PC-9 (cell line): ENCODE results near the gene C9orf152. TPM values are rescaled to one million over a fixed set of nuclear protein-coding genes. Genes with fewer than 3 reads are reported as not detected.
"Not testable (repeated sequence)": the region's sequence is repeated elsewhere in the genome, so short reads cannot be mapped to it uniquely, and the experiment has no call there.

Experiments used
- BruUV-seq: library from RNA; stranded (reverse); fragments of 400-500 nt; replicated peaks from 2 replicates; lab custom pipeline; 2021; lab: Mats Ljungman, UMichigan
- CTCF ChIA-PET: fragments of 300-600 bp; sonication (Branson Sonifier 250); formaldehyde crosslinking; loops from one replicate; lab custom pipeline; 2022; ENCODE audit warnings: antibody characterized with exemption; lab: Charles Lee
- POLR2A ChIA-PET: fragments of 300-600 bp; sonication (Branson Sonifier 250); formaldehyde crosslinking; loops from one replicate; lab custom pipeline; 2022; ENCODE audit warnings: antibody characterized with exemption; ENCODE audit not compliant: unreplicated experiment; lab: Charles Lee
- DNase-seq, 2 experiments: peaks; one replicate each; pipeline versions ENCODE4 v3.0.0 to v3.0.0-alpha.2; 2015 to 2022; ENCODE audit warnings: mixed read lengths in 1 of 2
- H2AFZ ChIP-seq: fragments of 200-600 bp; sonication (generic); 2 replicates; pipeline ENCODE4 v1.8.1; 2017; ENCODE audit warnings: antibody characterized with exemption
- H3F3A ChIP-seq: fragments of 200-600 bp; sonication (generic); 2 replicates; pipeline ENCODE4 v1.8.1; 2017; ENCODE audit warnings: antibody characterized with exemption, mild to moderate bottlenecking, low read depth; ENCODE audit not compliant: insufficient read depth
- H3K27ac ChIP-seq: fragments of 200-600 bp; sonication (generic); 2 replicates; pipeline ENCODE4 v1.6.1; 2016; ENCODE audit warnings: mixed run types
- H3K27me3 ChIP-seq: fragments of 200-600 bp; sonication (generic); 2 replicates; pipeline ENCODE4 v1.6.1; 2016; ENCODE audit warnings: low read depth, mixed run types; ENCODE audit not compliant: insufficient read depth
- H3K36me3 ChIP-seq: fragments of 200-600 bp; sonication (generic); 2 replicates; pipeline ENCODE4 v1.6.1; 2016; ENCODE audit warnings: low read depth, mixed run types
- H3K4me1 ChIP-seq: fragments of 200-600 bp; sonication (generic); replicated peaks from 2 replicates; pipeline ENCODE4 v1.6.1; 2016; ENCODE audit warnings: mixed run types; ENCODE audit not compliant: insufficient read depth
- H3K4me2 ChIP-seq: fragments of 200-600 bp; sonication (generic); 2 replicates; pipeline ENCODE4 v1.6.1; 2017; ENCODE audit warnings: mixed run types
- H3K4me3 ChIP-seq: fragments of 200-600 bp; sonication (generic); 2 replicates; pipeline ENCODE4 v1.6.1; 2016; ENCODE audit warnings: mixed run types
- H3K79me2 ChIP-seq: fragments of 200-600 bp; sonication (generic); 2 replicates; pipeline ENCODE4 v1.6.1; 2017; ENCODE audit warnings: low read depth, mixed run types
- H3K9me2 ChIP-seq: fragments of 200-600 bp; sonication (generic); 2 replicates; pipeline ENCODE4 v1.8.1; 2017; ENCODE audit warnings: mild to moderate bottlenecking; ENCODE audit not compliant: insufficient read depth
- H3K9me3 ChIP-seq: fragments of 200-600 bp; sonication (generic); 2 replicates; pipeline ENCODE4 v1.8.1; 2016; ENCODE audit warnings: low read depth; ENCODE audit not compliant: insufficient read depth
- H4K20me1 ChIP-seq: fragments of 200-600 bp; sonication (generic); 2 replicates; pipeline ENCODE4 v1.8.1; 2017; ENCODE audit not compliant: insufficient read depth
- EZH2 ChIP-seq: fragments of 200-600 bp; sonication (generic); IDR thresholded peaks from 2 replicates; pipeline ENCODE4 v1.8.0; 2017; ENCODE audit warnings: antibody characterized with exemption, low read depth
- intact Hi-C: fragments of 100-400 bp; cut with micrococcal nuclease; formaldehyde crosslinking; loops from one replicate; pipeline ENCODE4 v1.10.0; 2022; ENCODE audit not compliant: unreplicated experiment
- total RNA-seq: library from RNA; stranded (reverse); gene quantifications from 2 replicates; pipeline ENCODE4 v1.2.3, GENCODE V29; 2021
- TF ChIP-seq, protein P1 (sequence below): fragments of 200-600 bp; sonication (generic); conservative IDR thresholded peaks from 2 replicates; pipeline ENCODE4 v1.6.1; 2017; ENCODE audit warnings: mixed run types, antibody characterized with exemption, mild to moderate bottlenecking, moderate library complexity

Gene C9orf152
- total RNA-seq, 1 experiment from 2014 or later: 0.74 TPM

DNA sequence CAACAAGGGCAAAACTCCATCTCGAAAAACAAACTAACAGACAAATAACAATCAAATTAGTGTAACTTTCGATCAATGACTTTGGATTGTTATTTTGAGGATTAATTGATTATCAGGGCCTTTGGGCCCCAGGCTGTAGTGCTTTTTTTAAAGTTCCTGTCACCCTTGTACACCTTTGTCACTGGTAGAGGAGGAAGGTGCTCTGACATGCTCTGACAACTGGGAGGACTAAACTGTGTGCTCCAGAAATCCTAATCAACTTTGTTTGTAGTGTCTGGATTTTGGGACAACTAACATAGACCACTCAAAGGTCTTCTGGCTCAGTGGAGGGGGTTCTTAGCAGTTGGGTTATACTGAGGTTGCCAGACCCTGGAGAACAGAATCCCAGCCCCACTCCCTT is 46.5 kb upstream of the C9orf152 start:
- Histone ChIP-seq H3K4me2 (peak overlapping the region; percentile 91), H3K4me1 (peaks cover 61% of the 10 kb centered on the region), H3K4me3 (peak overlapping the region; percentile 79), H4K20me1 (peaks cover 58% of the 10 kb centered on the region), H3K9me3 (no peaks in the 10 kb centered on the region), H3K27me3 (no peaks in the 10 kb centered on the region), H3K27ac (peak overlapping the region; percentile 99), H2AFZ (no peak overlapping the region), H3F3A (peaks cover 55% of the 10 kb centered on the region), H3K36me3 (peaks cover 40% of the 10 kb centered on the region), H3K79me2 (peaks cover 90% of the 10 kb centered on the region), H3K9me2 (no peaks in the 10 kb centered on the region)
- no peak for DNase-seq
- TF ChIP-seq, protein P1, sequence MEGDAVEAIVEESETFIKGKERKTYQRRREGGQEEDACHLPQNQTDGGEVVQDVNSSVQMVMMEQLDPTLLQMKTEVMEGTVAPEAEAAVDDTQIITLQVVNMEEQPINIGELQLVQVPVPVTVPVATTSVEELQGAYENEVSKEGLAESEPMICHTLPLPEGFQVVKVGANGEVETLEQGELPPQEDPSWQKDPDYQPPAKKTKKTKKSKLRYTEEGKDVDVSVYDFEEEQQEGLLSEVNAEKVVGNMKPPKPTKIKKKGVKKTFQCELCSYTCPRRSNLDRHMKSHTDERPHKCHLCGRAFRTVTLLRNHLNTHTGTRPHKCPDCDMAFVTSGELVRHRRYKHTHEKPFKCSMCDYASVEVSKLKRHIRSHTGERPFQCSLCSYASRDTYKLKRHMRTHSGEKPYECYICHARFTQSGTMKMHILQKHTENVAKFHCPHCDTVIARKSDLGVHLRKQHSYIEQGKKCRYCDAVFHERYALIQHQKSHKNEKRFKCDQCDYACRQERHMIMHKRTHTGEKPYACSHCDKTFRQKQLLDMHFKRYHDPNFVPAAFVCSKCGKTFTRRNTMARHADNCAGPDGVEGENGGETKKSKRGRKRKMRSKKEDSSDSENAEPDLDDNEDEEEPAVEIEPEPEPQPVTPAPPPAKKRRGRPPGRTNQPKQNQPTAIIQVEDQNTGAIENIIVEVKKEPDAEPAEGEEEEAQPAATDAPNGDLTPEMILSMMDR: no peak
- no peak for TF ChIP-seq EZH2
- CTCF ChIA-PET: no interaction called here
- POLR2A ChIA-PET: interaction anchor here (0.6 kb wide), 1 partner anchor 1160 kb away, joined by 4 read pairs; no protein-coding TSS in a partner anchor
- intact Hi-C loops: no loop called here
- BruUV-seq: TSS peak; percentile 19

DNA sequence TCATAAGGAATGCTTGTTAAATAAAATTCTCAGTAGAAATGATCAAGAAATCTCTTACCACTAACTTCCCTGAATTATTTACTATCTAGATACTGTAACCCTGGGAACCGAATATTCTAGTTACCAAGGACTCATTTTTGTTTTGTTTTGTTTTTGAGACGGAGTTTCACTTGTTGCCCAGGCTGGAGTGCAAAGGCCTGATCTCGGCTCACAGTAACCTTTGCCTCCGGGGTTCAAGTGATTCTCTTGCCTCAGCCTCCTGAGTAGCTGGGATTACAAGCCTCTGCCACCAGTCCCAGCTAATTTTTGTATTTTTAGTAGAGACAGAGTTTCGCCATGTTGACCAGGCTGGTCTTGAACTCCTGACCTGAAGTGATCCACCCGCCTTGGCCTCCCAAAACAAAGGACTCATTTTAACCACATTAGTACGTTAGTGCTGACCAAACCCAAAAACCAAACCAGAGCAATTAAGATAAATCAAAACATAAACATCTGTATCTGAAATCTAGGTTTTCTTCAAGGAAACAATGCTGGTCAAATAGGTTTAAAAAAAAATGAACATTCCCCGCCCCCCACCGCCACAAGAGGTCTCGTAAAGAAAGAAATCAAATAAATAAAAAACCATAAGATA is 44.7 kb upstream of the C9orf152 start:
- TF ChIP-seq, protein P1: no peak
- TF ChIP-seq EZH2: no peak
- intact Hi-C loops: no loop called here
- Histone ChIP-seq H3K36me3 (peaks cover 55% of the 10 kb centered on the region), H3K9me3 (no peaks in the 10 kb centered on the region), H4K20me1 (peaks cover 77% of the 10 kb centered on the region), H3K4me3 (peak overlapping the region; percentile 79; the same call in 1 of the 2 replicates), H2AFZ (no peak overlapping the region), H3K9me2 (no peaks in the 10 kb centered on the region), H3K27me3 (no peaks in the 10 kb centered on the region), H3K4me1 (peaks cover 46% of the 10 kb centered on the region), H3K4me2 (peak overlapping the region; percentile 91), H3K79me2 (peaks cover 89% of the 10 kb centered on the region), H3K27ac (no peak overlapping the region), H3F3A (peaks cover 59% of the 10 kb centered on the region)
- ChIA-PET CTCF (no interaction called here), POLR2A (interaction anchor here (0.6 kb wide), 1 partner anchor 433 kb away, joined by 5 read pairs; no protein-coding TSS in a partner anchor)
- BruUV-seq: no TSS peak
- no peak for DNase-seq

DNA sequence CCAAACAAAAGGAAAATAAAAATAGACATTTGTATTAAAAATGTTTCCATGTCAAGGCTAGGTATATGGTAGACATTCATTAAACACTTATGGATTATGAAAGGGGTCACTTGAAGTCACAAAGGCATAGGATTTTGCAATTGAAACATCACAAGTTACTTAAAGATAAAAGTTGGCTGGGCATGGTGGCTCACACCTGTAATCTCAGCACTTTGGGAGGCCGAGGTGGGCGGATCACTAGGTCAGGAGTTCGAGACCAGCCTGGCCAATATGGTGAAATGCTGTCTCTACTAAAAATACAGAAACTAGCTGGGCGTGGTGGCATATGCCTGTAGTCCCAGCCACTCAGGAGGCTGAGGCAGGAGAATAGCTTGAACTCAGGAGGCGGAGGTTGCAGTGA is 43.8 kb upstream of the C9orf152 start:
- H3K27me3 ChIP-seq, H3K9me2 ChIP-seq, intact Hi-C loops, H3K9me3 ChIP-seq, CTCF ChIA-PET, BruUV-seq, H2AFZ ChIP-seq, DNase-seq: not testable (repeated sequence)
- Histone ChIP-seq H3F3A (peaks cover 59% of the 10 kb centered on the region), H3K4me1 (peaks cover 45% of the 10 kb centered on the region), H3K36me3 (peaks cover 63% of the 10 kb centered on the region), H3K79me2 (peaks cover 94% of the 10 kb centered on the region), H3K4me2 (peak overlapping the region; percentile 91), H3K4me3 (peak overlapping the region; percentile 30; the same call in 1 of the 2 replicates), H4K20me1 (peaks cover 86% of the 10 kb centered on the region), H3K27ac (0 out of 2 replicates have a peak overlapping the region, but pooled peaks have one; percentile 14)
- POLR2A ChIA-PET: interaction anchor here (0.6 kb wide), 1 partner anchor 433 kb away, joined by 5 read pairs; no protein-coding TSS in a partner anchor
